Activated T-helper 1 cell treated with anti-CD3 and anti-CD28 coated beads, Interleukin-12 subunit alpha, Interleukin-12 subunit beta, Interleukin-2, Interleukin-4 antibody, amounts not matched to agents 30 ng/mL and 10 ng/mL and 1 ng/mL, durations not matched to agents 14 hours and 24 hours and 36 hours (primary cell): Measurements from ENCODE around the gene HTATSF1. TPM values are rescaled to one million over a fixed set of nuclear protein-coding genes. Genes with fewer than 3 reads are reported as not detected.
A peak's percentile ranks its signal among the peaks of the same experiment; 100 is the strongest.

Experiments used
- DNase-seq: peaks from one replicate; pipeline ENCODE4 v3.0.0; 2021; ENCODE audit warnings: low spot score
- H3K27ac Mint-ChIP-seq: one replicate; pipeline ENCODE4 v1.8.0; 2021; ENCODE audit warnings: mild to moderate bottlenecking, mixed read lengths
- H3K27me3 Mint-ChIP-seq: one replicate; pipeline ENCODE4 v1.8.0; 2022; ENCODE audit warnings: mild to moderate bottlenecking, moderate library complexity, mixed read lengths; ENCODE audit not compliant: insufficient read depth
- H3K36me3 Mint-ChIP-seq: one replicate; pipeline ENCODE4 v1.8.0; 2021; ENCODE audit warnings: low read depth, mixed read lengths
- H3K4me1 Mint-ChIP-seq: one replicate; pipeline ENCODE4 v1.8.0; 2021; ENCODE audit warnings: low read depth, mixed read lengths
- H3K4me3 Mint-ChIP-seq: one replicate; pipeline ENCODE4 v1.8.0; 2021; ENCODE audit warnings: mild to moderate bottlenecking, moderate library complexity, mixed read lengths
- H3K9me3 Mint-ChIP-seq: one replicate; pipeline ENCODE4 v1.8.0; 2021; ENCODE audit warnings: mixed read lengths
- intact Hi-C: fragments of 100-400 bp; cut with micrococcal nuclease; formaldehyde crosslinking; loops from one replicate; pipeline ENCODE4 v1.15.1; 2024
- total RNA-seq: library from RNA; stranded (reverse); gene quantifications from 2 replicates; pipeline ENCODE4 v1.2.3, GENCODE V29; 2022

The HTATSF1 gene, protein sequence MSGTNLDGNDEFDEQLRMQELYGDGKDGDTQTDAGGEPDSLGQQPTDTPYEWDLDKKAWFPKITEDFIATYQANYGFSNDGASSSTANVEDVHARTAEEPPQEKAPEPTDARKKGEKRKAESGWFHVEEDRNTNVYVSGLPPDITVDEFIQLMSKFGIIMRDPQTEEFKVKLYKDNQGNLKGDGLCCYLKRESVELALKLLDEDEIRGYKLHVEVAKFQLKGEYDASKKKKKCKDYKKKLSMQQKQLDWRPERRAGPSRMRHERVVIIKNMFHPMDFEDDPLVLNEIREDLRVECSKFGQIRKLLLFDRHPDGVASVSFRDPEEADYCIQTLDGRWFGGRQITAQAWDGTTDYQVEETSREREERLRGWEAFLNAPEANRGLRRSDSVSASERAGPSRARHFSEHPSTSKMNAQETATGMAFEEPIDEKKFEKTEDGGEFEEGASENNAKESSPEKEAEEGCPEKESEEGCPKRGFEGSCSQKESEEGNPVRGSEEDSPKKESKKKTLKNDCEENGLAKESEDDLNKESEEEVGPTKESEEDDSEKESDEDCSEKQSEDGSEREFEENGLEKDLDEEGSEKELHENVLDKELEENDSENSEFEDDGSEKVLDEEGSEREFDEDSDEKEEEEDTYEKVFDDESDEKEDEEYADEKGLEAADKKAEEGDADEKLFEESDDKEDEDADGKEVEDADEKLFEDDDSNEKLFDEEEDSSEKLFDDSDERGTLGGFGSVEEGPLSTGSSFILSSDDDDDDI
- total RNA-seq, result 50.2 and 54.2 TPM in 2 replicates

DNA sequence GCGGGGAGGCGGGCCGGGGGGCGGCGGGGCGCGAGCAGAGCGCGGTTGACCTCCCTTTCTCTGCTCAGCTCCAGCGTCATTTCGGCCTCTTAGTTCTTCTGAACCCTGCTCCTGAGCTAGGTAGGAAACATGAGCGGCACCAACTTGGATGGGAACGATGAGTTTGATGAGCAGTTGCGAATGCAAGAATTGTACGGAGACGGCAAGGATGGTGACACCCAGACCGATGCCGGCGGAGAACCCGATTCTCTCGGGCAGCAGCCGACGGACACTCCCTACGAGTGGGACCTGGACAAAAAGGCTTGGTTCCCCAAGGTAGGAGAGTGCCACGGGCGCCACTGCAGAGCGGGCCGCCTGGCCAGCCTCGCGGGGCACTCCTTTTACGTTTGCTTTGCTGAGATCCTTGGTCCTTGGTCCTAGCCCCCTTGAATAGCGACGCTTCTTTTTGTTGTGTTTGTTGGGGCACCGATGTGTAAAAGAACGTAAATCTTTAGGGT, at the start of gene HTATSF1:
HTATSF1 (plus strand) TSS at position 37 of the 497 bp plus-strand sequence; CDS start at position 130, 93 bp downstream.
- peak within 1 kb of the TSS; percentile 92 for H3K4me3 Mint-ChIP-seq
- H3K27me3 Mint-ChIP-seq, result no peaks in the 10 kb centered on the region
- DNase-seq, result no peak
- peak within 1 kb of the TSS; percentile 99 for H3K27ac Mint-ChIP-seq
- peaks cover 12% of the 10 kb centered on the region for H3K36me3 Mint-ChIP-seq
- H3K4me1 Mint-ChIP-seq, result peaks cover 20% of the 10 kb centered on the region
- no peaks in the 10 kb centered on the region for H3K9me3 Mint-ChIP-seq
- intact Hi-C loops, result loop anchor here (1.0 to 5.0 kb wide), 11 partner anchors 87 to 975 kb away; partner anchors contain the start of genes INTS6L, MMGT1 and SLC9A6

DNA sequence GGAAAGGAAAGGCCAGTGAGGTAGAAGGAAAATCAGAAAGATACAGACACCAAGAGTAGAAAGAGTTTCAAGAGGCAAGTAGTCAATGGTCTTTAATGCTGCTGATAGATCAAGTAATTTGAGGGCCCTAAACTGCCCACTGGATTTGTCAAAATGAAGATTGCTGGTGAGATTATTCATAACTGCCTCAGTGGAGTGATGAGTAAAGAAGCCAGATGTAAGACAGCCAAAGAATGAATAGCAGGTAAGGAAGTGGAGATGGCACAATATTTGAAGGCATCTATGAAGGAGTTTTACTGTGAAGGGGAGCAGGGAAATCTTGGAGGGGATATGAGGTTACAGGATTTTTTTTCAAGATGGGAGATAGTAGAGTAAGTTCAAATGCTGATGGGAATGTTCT, 49.4 kb upstream of the HTATSF1 start:
- Mint-ChIP-seq H3K36me3 (no peaks in the 10 kb centered on the region), H3K4me3 (no peak overlapping the region), H3K9me3 (no peaks in the 10 kb centered on the region), H3K27ac (no peak overlapping the region), H3K4me1 (no peaks in the 10 kb centered on the region), H3K27me3 (peaks cover 2% of the 10 kb centered on the region)
- intact Hi-C loops, result no loop called here
- no peak for DNase-seq

DNA sequence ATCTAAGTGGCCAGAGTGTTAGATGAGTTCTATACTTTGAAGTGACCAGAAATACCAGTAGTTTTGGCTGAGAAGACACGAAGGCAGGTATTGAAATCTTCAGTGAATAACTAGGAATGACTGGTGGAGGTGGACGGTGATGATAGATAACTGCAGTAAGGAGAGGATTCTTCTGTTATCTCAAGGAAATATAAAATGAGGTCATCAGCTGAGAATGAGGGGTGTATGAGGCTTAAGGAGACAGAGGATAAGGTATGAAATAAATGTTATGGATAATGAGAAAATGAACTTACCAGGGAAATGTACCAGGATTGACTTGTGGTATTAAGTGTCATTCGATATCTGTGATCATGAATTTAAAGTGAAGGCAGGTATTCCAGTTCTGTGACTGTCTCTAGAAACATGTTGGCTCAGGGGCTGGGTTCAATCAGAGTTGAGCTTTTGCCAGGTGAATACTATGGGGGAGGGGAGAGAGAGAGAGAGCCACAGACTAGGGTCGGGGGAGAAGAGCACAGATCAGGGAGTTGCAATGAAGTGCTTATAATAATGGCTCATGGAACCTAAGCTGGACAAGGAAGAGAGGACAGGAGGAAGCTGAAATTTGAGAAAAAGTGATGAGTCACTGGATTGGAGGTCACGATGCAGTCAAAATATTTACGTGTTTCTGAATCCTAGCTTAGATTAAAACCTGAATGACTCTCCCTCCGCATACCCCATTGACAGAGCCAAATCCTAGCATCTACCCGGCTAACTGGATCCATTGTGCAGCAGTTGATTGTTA, 47.2 kb upstream of the HTATSF1 start:
- Mint-ChIP-seq H3K9me3 (no peaks in the 10 kb centered on the region), H3K36me3 (no peaks in the 10 kb centered on the region), H3K4me3 (no peak overlapping the region), H3K27me3 (peaks cover 2% of the 10 kb centered on the region), H3K27ac (no peak overlapping the region), H3K4me1 (no peaks in the 10 kb centered on the region)
- intact Hi-C loops, result no loop called here
- DNase-seq, result no peak

DNA sequence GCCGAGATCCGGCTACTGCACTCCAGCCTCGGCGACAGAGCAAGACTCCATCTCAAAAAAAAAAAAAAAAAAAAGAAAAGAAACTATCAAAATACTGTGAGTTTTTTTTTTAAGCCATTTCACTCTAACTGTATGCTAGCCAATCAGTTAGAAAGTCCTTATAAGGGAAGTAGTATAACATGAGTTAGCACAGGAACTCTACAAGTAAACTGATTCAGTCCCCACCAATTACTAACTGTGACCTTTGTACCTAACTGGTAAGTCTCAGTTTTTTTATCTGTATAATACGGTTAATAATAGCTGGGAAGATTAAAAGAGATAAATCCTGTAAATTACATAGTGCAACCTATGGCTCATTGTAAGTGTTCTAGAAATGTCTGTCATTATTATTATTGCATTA, 44.8 kb upstream of the HTATSF1 start:
- no peak overlapping the region for H3K27ac Mint-ChIP-seq
- H3K27me3 Mint-ChIP-seq, result no peaks in the 10 kb centered on the region
- intact Hi-C loops, result no loop called here
- H3K36me3 Mint-ChIP-seq, result no peaks in the 10 kb centered on the region
- DNase-seq, result no peak
- no peaks in the 10 kb centered on the region for H3K9me3 Mint-ChIP-seq
- no peak overlapping the region for H3K4me3 Mint-ChIP-seq
- H3K4me1 Mint-ChIP-seq, result no peaks in the 10 kb centered on the region

DNA sequence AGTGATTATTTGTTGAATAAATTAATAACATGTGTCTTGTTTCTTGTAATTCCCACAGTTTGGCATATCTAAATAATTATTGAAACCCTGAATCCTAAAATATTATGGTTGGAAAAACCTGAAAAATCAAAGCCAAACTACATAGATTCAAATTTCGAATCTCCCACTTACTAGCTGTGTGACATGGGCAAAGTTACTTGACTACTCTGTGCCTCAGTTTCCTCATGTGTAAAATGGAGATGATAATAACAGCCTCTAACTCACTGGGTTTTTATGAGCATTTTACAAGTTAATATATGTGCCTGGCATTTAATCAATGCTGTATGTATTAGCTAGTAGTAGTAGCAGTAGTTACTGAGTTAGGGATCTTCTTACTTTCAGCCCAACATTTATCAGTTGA, 44.3 kb upstream of the HTATSF1 start:
- DNase-seq, result no peak
- Mint-ChIP-seq H3K4me3 (no peak overlapping the region), H3K36me3 (no peaks in the 10 kb centered on the region), H3K27me3 (no peaks in the 10 kb centered on the region), H3K9me3 (no peaks in the 10 kb centered on the region), H3K27ac (no peak overlapping the region), H3K4me1 (no peaks in the 10 kb centered on the region)
- intact Hi-C loops, result no loop called here

DNA sequence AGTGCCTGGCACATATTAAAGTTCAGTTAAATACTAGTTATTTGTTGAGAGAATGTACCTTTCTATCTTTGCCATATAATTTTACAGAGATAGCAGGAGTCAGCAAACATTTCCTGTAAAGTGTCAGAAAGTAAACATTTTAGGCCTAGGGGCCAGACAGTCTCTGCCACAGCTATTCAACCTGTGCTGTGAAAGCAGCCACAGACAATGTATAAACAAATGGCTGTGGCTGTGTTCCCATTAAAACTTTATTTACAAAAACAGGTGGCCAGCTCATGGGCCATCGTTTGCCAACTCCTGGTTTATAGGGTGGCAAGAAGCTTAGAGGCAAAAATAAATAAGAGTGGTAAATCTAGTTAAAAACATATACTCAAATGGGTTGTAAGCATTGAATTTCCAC, 43.6 kb upstream of the HTATSF1 start:
- Mint-ChIP-seq H3K36me3 (no peaks in the 10 kb centered on the region), H3K4me3 (no peak overlapping the region), H3K9me3 (no peaks in the 10 kb centered on the region), H3K27me3 (no peaks in the 10 kb centered on the region), H3K27ac (no peak overlapping the region), H3K4me1 (no peaks in the 10 kb centered on the region)
- no peak for DNase-seq
- intact Hi-C loops, result no loop called here

DNA sequence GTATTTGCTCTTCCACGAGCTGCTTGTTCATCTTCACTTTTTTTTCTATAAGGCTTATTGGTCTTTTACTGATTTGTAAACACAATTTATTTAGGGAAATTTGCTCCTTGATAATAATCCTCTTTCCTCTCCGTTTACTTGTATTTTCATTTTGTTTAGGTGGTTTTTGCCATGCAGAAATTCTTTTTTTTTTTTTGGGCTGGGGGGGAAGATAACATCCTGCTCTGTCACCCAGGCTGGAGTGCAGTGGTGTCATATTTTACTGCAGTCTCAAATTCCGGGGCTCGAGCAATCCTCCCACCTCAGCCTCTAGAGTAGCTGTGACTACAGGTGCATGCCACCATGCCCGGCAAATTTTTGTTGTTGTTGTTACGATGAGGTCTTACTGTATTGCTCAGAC, 41.3 kb upstream of the HTATSF1 start:
- no peaks in the 10 kb centered on the region for H3K36me3 Mint-ChIP-seq
- no peak overlapping the region for H3K27ac Mint-ChIP-seq
- peaks cover 6% of the 10 kb centered on the region for H3K27me3 Mint-ChIP-seq
- no peak overlapping the region for H3K4me3 Mint-ChIP-seq
- DNase-seq, result no peak
- intact Hi-C loops, result no loop called here
- no peaks in the 10 kb centered on the region for H3K9me3 Mint-ChIP-seq
- no peaks in the 10 kb centered on the region for H3K4me1 Mint-ChIP-seq

DNA sequence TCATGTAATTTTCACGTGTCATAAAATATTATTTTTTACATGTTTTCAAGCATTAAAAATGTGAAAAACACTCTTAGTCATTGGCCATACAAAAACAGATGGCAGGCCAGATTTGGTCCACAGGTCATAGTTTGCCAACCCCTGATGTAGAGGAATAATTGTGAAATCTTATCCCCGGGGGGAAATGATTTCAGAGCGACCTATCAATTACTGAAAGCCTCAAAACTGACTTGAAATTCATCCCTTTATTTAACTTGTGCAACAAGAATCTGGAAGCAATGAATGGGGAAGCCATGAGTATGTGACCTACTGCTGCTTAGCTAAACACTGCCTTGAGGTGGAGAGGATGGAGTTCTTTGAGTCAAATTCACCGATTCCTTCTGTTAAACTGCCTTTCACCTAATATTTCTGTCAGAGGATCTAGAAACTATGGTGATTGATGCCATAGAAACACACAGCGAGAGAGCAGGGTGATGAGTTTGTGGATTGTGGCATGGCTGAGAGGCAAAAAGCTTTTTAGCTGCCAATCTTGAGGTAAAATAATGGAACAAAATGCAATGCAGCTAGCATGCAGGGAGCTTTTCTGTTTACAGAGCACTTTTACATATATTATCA, 40.0 kb upstream of the HTATSF1 start:
- Mint-ChIP-seq H3K36me3 (no peaks in the 10 kb centered on the region), H3K4me1 (no peaks in the 10 kb centered on the region), H3K27me3 (peaks cover 6% of the 10 kb centered on the region), H3K9me3 (no peaks in the 10 kb centered on the region), H3K27ac (no peak overlapping the region), H3K4me3 (no peak overlapping the region)
- intact Hi-C loops, result no loop called here
- no peak for DNase-seq

DNA sequence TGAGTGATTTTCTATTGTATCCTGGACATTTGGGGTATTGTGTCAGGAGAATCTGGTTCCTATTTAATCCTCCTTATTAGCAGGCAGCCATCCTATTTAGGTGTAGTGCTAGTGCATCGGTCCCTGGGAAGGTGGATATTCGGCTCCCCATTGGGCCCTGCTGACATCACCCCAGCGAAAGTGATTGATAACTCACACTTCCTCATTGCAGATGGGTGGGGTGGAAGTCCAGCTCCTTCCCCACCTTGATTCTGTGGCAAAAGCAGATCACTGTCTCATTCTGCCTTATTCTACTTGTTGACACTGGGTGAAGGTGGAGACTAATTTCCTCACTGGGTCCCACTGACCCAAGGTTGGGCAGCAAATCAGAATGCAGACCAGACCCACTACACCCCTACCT, 32.8 kb upstream of the HTATSF1 start:
- Mint-ChIP-seq H3K4me3 (no peak overlapping the region), H3K36me3 (no peaks in the 10 kb centered on the region), H3K9me3 (no peaks in the 10 kb centered on the region), H3K27me3 (peaks cover 4% of the 10 kb centered on the region), H3K4me1 (no peaks in the 10 kb centered on the region), H3K27ac (no peak overlapping the region)
- intact Hi-C loops, result no loop called here
- DNase-seq, result no peak

DNA sequence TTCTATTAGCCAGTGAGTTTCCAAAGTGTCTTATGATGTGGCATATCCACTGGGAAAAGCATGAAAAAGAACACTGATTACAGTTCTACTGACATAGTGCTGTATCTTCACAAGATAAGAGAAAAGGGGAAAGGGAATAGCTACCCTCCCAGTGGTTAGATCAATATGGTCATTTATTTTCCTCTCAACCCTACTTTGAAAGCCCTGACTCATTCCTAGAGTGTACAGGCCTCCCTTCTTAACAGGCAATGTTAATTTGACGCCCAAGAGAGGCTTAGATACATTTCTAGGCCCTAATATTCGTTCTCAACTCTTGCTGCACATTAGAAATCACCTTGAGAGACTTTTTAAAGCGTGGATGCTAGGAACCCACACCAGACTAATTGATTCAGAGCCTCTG, 30.1 kb upstream of the HTATSF1 start:
- Mint-ChIP-seq H3K4me1 (no peaks in the 10 kb centered on the region), H3K4me3 (no peak overlapping the region), H3K27me3 (peaks cover 2% of the 10 kb centered on the region), H3K36me3 (no peaks in the 10 kb centered on the region), H3K27ac (no peak overlapping the region), H3K9me3 (no peaks in the 10 kb centered on the region)
- DNase-seq, result no peak
- intact Hi-C loops, result no loop called here

DNA sequence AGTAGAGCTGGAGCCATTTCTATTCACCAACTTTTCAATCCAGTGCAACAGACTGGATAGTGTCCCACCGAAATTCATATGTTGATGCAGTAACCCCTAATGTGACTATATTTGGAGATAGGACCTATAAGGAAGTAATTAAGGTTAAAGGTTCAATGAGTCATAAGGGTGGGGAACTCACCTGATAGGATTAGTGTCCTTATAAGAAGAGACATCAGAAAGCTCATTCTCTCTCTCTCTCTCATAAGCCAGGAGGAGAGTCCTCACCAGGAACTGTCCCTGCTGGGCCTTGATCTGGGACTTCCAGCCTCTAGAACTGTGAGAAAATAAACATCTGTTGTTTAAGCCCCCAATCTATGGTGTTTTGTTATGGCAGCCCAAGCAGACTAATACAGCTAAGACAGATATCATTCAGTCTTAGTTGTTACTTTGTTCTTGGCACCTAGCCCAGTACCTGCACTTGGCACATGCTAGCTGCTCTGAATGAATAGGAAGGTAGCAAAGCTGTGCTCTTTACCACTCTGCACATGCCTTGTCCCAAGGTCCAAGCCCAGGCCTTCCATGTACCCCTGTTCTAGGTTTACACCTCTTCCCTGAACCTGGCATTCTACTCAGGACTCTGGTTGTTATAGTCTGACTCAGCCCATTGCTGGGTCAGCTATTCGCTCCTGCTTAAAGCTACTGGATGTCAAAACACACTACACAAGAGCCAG, 28.8 kb upstream of the HTATSF1 start:
- Mint-ChIP-seq H3K9me3 (no peaks in the 10 kb centered on the region), H3K4me1 (no peaks in the 10 kb centered on the region), H3K27ac (no peak overlapping the region), H3K4me3 (no peak overlapping the region), H3K36me3 (no peaks in the 10 kb centered on the region), H3K27me3 (peaks cover 2% of the 10 kb centered on the region)
- DNase-seq, result no peak
- intact Hi-C loops, result no loop called here

DNA sequence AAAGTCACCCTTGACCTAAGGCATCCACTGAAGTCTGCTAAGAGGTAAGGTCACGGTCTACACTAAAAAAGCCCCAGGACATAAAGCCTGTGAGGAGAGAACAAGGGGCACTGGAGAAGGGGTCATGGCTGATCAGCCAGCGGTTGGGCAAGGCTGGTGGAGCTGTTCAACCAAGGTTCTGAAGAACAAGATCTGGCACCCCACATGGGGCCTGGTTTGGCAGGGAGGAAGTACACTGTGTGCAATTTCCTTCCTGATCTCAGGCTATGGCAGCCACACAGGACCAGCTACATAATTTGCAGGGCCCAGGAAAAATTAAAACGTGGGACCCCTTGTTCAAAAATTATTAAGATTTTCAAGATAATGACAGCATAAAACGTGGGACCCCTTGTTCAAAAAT, 23.7 kb upstream of the HTATSF1 start:
- intact Hi-C loops, result no loop called here
- no peak overlapping the region for H3K4me3 Mint-ChIP-seq
- DNase-seq, result no peak
- peaks cover 5% of the 10 kb centered on the region for H3K27me3 Mint-ChIP-seq
- no peaks in the 10 kb centered on the region for H3K4me1 Mint-ChIP-seq
- no peak overlapping the region for H3K27ac Mint-ChIP-seq
- no peaks in the 10 kb centered on the region for H3K36me3 Mint-ChIP-seq
- no peaks in the 10 kb centered on the region for H3K9me3 Mint-ChIP-seq
